ENCODE results near the gene PNMT. TPM values are rescaled to one million over a fixed set of nuclear protein-coding genes. Genes with fewer than 3 reads are reported as not detected.
A peak's percentile ranks its signal among the peaks of the same experiment; 100 is the strongest.

PNMT gene
- total and polyA plus RNA-seq, 2 of the 13 experiments (the other 11 are each of a cell fraction or from before 2014, with no cell fraction given): 0.25 TPM; not detected in 1

DNA sequence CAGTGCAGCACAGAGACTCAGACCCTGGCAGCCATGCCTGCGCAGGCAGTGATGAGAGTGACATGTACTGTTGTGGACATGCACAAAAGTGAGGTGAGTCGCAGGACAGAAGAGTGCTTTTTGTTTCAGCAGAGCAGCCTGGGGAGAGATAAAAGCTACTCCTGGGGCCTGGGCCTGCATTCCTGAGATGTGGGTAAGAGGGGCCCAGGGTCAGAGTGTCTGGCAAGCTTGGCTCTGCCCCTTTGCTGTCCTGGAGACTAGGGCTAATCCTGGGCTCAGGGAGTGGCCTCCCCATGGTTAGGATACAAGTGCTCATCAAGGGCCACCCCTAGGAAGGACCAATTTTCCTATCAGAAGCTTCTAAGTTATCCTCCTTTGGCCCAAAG lies 26.8 kb downstream of the PNMT start (continued):
- TF ChIP-seq KDM5A (IDR thresholded peaks at IDR 0.05; ENCODE audit: borderline replicate concordance, low read length): no peak
- TF ChIP-seq, protein P1, sequence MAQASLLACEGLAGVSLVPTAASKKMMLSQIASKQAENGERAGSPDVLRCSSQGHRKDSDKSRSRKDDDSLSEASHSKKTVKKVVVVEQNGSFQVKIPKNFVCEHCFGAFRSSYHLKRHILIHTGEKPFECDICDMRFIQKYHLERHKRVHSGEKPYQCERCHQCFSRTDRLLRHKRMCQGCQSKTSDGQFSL (CRISPR knock-in tag; IDR thresholded peaks at IDR 0.05): 0 out of 2 replicates have a peak, but pooled peaks have one; percentile 15
- TF ChIP-seq, protein P2, sequence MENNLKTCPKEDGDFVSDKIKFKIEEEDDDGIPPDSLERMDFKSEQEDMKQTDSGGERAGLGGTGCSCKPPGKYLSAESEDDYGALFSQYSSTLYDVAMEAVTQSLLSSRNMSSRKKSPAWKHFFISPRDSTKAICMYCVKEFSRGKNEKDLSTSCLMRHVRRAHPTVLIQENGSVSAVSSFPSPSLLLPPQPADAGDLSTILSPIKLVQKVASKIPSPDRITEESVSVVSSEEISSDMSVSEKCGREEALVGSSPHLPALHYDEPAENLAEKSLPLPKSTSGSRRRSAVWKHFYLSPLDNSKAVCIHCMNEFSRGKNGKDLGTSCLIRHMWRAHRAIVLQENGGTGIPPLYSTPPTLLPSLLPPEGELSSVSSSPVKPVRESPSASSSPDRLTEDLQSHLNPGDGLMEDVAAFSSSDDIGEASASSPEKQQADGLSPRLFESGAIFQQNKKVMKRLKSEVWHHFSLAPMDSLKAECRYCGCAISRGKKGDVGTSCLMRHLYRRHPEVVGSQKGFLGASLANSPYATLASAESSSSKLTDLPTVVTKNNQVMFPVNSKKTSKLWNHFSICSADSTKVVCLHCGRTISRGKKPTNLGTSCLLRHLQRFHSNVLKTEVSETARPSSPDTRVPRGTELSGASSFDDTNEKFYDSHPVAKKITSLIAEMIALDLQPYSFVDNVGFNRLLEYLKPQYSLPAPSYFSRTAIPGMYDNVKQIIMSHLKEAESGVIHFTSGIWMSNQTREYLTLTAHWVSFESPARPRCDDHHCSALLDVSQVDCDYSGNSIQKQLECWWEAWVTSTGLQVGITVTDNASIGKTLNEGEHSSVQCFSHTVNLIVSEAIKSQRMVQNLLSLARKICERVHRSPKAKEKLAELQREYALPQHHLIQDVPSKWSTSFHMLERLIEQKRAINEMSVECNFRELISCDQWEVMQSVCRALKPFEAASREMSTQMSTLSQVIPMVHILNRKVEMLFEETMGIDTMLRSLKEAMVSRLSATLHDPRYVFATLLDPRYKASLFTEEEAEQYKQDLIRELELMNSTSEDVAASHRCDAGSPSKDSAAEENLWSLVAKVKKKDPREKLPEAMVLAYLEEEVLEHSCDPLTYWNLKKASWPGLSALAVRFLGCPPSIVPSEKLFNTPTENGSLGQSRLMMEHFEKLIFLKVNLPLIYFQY (CRISPR knock-in tag; IDR thresholded peaks at IDR 0.05; ENCODE audit: borderline replicate concordance): no peak
- TF ChIP-seq NR2F2 (IDR thresholded peaks at IDR 0.05; ENCODE audit: borderline replicate concordance, low read depth): no peak
- no peak for TF ChIP-seq RAD21 (CRISPR knock-in tag; IDR thresholded peaks at IDR 0.05)
- peak; percentile 35 for TF ChIP-seq HNRNPH1 (optimal IDR thresholded peaks at IDR 0.05; ENCODE audit: low read depth, low read length)
- no peak for TF ChIP-seq MAFG (CRISPR knock-in tag; IDR thresholded peaks at IDR 0.05)
- TF ChIP-seq ZNF615 (CRISPR knock-in tag; IDR thresholded peaks at IDR 0.05; ENCODE audit: borderline replicate concordance): no peak
- TF ChIP-seq POLR2A (IDR thresholded peaks at IDR 0.05; ENCODE audit: insufficient read depth in 1 of 2, low read depth in 2 of 2, low read length in 2 of 2): peak in 1 of 2 experiments; percentile 39; a peak in 1 of 4 replicates
- TF ChIP-seq AGO2 (optimal IDR thresholded peaks at IDR 0.05; ENCODE audit: low read depth, low read length): peak; percentile 7
- TF ChIP-seq ZFP36L2 (CRISPR knock-in tag; IDR thresholded peaks at IDR 0.05): no peak
- peak; percentile 39; the same call in 1 of the 2 replicates for TF ChIP-seq MXD4 (CRISPR knock-in tag; IDR thresholded peaks at IDR 0.05)
- no peak for TF ChIP-seq CENPT (CRISPR knock-in tag; IDR thresholded peaks at IDR 0.05; ENCODE audit: low read depth)
- TF ChIP-seq, protein P3, sequence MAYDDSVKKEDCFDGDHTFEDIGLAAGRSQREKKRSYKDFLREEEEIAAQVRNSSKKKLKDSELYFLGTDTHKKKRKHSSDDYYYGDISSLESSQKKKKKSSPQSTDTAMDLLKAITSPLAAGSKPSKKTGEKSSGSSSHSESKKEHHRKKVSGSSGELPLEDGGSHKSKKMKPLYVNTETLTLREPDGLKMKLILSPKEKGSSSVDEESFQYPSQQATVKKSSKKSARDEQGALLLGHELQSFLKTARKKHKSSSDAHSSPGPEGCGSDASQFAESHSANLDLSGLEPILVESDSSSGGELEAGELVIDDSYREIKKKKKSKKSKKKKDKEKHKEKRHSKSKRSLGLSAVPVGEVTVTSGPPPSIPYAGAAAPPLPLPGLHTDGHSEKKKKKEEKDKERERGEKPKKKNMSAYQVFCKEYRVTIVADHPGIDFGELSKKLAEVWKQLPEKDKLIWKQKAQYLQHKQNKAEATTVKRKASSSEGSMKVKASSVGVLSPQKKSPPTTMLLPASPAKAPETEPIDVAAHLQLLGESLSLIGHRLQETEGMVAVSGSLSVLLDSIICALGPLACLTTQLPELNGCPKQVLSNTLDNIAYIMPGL (CRISPR knock-in tag; IDR thresholded peaks at IDR 0.05; ENCODE audit: borderline replicate concordance in 1 of 2, low read depth in 1 of 2): no peak
- TF ChIP-seq ZNF564 (CRISPR knock-in tag; IDR thresholded peaks at IDR 0.05): no peak
- TF ChIP-seq ZNF557 (CRISPR knock-in tag; IDR thresholded peaks at IDR 0.05): no peak
- TF ChIP-seq NR3C1 (CRISPR knock-in tag; IDR thresholded peaks at IDR 0.05): no peak
- no peak for TF ChIP-seq CEBPG (CRISPR knock-in tag; IDR thresholded peaks at IDR 0.05)
- no peak for TF ChIP-seq FOXJ3 (CRISPR knock-in tag; IDR thresholded peaks at IDR 0.05; ENCODE audit: borderline replicate concordance)
- no peak for TF ChIP-seq POGZ (CRISPR knock-in tag; IDR thresholded peaks at IDR 0.05)
- no peak for TF ChIP-seq ZNF510 (CRISPR knock-in tag; IDR thresholded peaks at IDR 0.05; ENCODE audit: low read depth)
- no peak for TF ChIP-seq ZNF30 (CRISPR knock-in tag; IDR thresholded peaks at IDR 0.05)
- no peak for TF ChIP-seq SUZ12 (IDR thresholded peaks at IDR 0.05; ENCODE audit: low read depth, low read length)
- 0 out of 2 replicates have a peak, but pooled peaks have one; percentile 28 for TF ChIP-seq ZSCAN9 (CRISPR knock-in tag; IDR thresholded peaks at IDR 0.05; ENCODE audit: borderline replicate concordance)
- 0 out of 2 replicates have a peak, but pooled peaks have one; percentile 18 for TF ChIP-seq NFKBIZ (CRISPR knock-in tag; IDR thresholded peaks at IDR 0.05)
- TF ChIP-seq GTF2F1 (IDR thresholded peaks at IDR 0.05; ENCODE audit: low read length): no peak
- TF ChIP-seq SP1 (IDR thresholded peaks at IDR 0.05): no peak
- peak; percentile 29; the same call in 1 of the 2 replicates for TF ChIP-seq SP1 (CRISPR knock-in tag; IDR thresholded peaks at IDR 0.05)
- peak; percentile 96 for TF ChIP-seq ZNF12 (CRISPR knock-in tag; IDR thresholded peaks at IDR 0.05)
- no peak for TF ChIP-seq MBD4 (IDR thresholded peaks at IDR 0.05; ENCODE audit: borderline replicate concordance, low read length)
